ENCODE data around the gene HDGF. TPM values are rescaled to one million over a fixed set of nuclear protein-coding genes. Genes with fewer than 3 reads are reported as not detected.

HDGF gene
- total and polyA plus RNA-seq, 9 of the 15 experiments (the other 6 are each of a cell fraction or from before 2014, with no cell fraction given): 38.8 to 601 (median 400) TPM

- TF ChIP-seq, protein P1, sequence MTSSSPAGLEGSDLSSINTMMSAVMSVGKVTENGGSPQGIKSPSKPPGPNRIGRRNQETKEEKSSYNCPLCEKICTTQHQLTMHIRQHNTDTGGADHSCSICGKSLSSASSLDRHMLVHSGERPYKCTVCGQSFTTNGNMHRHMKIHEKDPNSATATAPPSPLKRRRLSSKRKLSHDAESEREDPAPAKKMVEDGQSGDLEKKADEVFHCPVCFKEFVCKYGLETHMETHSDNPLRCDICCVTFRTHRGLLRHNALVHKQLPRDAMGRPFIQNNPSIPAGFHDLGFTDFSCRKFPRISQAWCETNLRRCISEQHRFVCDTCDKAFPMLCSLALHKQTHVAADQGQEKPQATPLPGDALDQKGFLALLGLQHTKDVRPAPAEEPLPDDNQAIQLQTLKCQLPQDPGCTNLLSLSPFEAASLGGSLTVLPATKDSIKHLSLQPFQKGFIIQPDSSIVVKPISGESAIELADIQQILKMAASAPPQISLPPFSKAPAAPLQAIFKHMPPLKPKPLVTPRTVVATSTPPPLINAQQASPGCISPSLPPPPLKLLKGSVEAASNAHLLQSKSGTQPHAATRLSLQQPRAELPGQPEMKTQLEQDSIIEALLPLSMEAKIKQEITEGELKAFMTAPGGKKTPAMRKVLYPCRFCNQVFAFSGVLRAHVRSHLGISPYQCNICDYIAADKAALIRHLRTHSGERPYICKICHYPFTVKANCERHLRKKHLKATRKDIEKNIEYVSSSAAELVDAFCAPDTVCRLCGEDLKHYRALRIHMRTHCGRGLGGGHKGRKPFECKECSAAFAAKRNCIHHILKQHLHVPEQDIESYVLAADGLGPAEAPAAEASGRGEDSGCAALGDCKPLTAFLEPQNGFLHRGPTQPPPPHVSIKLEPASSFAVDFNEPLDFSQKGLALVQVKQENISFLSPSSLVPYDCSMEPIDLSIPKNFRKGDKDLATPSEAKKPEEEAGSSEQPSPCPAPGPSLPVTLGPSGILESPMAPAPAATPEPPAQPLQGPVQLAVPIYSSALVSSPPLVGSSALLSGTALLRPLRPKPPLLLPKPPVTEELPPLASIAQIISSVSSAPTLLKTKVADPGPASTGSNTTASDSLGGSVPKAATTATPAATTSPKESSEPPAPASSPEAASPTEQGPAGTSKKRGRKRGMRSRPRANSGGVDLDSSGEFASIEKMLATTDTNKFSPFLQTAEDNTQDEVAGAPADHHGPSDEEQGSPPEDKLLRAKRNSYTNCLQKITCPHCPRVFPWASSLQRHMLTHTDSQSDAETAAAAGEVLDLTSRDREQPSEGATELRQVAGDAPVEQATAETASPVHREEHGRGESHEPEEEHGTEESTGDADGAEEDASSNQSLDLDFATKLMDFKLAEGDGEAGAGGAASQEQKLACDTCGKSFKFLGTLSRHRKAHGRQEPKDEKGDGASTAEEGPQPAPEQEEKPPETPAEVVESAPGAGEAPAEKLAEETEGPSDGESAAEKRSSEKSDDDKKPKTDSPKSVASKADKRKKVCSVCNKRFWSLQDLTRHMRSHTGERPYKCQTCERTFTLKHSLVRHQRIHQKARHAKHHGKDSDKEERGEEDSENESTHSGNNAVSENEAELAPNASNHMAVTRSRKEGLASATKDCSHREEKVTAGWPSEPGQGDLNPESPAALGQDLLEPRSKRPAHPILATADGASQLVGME (CRISPR knock-in tag; IDR thresholded peaks at IDR 0.05): peak; percentile 39; the same call in 1 of the 2 replicates
- TF ChIP-seq, protein P2, sequence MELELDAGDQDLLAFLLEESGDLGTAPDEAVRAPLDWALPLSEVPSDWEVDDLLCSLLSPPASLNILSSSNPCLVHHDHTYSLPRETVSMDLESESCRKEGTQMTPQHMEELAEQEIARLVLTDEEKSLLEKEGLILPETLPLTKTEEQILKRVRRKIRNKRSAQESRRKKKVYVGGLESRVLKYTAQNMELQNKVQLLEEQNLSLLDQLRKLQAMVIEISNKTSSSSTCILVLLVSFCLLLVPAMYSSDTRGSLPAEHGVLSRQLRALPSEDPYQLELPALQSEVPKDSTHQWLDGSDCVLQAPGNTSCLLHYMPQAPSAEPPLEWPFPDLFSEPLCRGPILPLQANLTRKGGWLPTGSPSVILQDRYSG (tag; conservative IDR thresholded peaks at IDR 0.05; ENCODE audit: low read depth): peak; percentile 92
- TF ChIP-seq NR4A1 (CRISPR knock-in tag; IDR thresholded peaks at IDR 0.05): no peak
- TF ChIP-seq NR4A1 (tag; IDR thresholded peaks at IDR 0.05): peak; percentile 95
- TF ChIP-seq PCBP2 (IDR thresholded peaks at IDR 0.05; ENCODE audit: low read depth, low read length, poor library complexity, severe bottlenecking): no peak
- 0 out of 2 replicates have a peak, but pooled peaks have one; percentile 57 for TF ChIP-seq SMARCA4 (IDR thresholded peaks at IDR 0.05)
- peak; percentile 37 for TF ChIP-seq NEUROD1 (IDR thresholded peaks at IDR 0.05; ENCODE audit: borderline replicate concordance, low read depth, low read length, partially characterized antibody)
- TF ChIP-seq KLF10 (CRISPR knock-in tag; IDR thresholded peaks at IDR 0.05): no peak
- TF ChIP-seq IRF9 (tag; IDR thresholded peaks at IDR 0.05): peak; percentile 80; the same call in 1 of the 2 replicates
- TF ChIP-seq SRF (CRISPR knock-in tag; IDR thresholded peaks at IDR 0.05): peak in 1 of 2 experiments; percentile 71; a peak in 1 of 4 replicates
- TF ChIP-seq, protein P3, sequence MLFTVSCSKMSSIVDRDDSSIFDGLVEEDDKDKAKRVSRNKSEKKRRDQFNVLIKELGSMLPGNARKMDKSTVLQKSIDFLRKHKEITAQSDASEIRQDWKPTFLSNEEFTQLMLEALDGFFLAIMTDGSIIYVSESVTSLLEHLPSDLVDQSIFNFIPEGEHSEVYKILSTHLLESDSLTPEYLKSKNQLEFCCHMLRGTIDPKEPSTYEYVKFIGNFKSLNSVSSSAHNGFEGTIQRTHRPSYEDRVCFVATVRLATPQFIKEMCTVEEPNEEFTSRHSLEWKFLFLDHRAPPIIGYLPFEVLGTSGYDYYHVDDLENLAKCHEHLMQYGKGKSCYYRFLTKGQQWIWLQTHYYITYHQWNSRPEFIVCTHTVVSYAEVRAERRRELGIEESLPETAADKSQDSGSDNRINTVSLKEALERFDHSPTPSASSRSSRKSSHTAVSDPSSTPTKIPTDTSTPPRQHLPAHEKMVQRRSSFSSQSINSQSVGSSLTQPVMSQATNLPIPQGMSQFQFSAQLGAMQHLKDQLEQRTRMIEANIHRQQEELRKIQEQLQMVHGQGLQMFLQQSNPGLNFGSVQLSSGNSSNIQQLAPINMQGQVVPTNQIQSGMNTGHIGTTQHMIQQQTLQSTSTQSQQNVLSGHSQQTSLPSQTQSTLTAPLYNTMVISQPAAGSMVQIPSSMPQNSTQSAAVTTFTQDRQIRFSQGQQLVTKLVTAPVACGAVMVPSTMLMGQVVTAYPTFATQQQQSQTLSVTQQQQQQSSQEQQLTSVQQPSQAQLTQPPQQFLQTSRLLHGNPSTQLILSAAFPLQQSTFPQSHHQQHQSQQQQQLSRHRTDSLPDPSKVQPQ (CRISPR knock-in tag; IDR thresholded peaks at IDR 0.05; ENCODE audit: borderline replicate concordance): no peak
- no peak for TF ChIP-seq IRF2 (CRISPR knock-in tag; IDR thresholded peaks at IDR 0.05)
- peak in 1 of 3 experiments; percentile 17; a peak in 2 of 6 replicates for TF ChIP-seq CTCF (IDR thresholded peaks at IDR 0.05 in 2 of 3, conservative IDR thresholded peaks at IDR 0.05 in 1 of 3; ENCODE audit: insufficient read depth in 2 of 3, low read depth in 1 of 3, low read length in 3 of 3)
These were observed 57.4 kb downstream of the HDGF start (continued) for GRCh38 chr1:156693848-156694689.

All from K562 (cell line).